HL-60/S4 treated with retinoic acid at 250 ng/mL for 4 days and 3 days (cell line): ENCODE results near the gene GBF1.

Source experiments
- in situ Hi-C: fragments of 300-500 bp; cut with MboI; formaldehyde crosslinking; loops from 2 replicates; pipeline ENCODE4 v1.7.0; 2022; ENCODE audit warnings: low sequenced_read_pairs

GBF1 gene

GRCh38 chr10:102384606-102385429 is 139.5 kb downstream of the GBF1 start:
- in situ Hi-C loops: no loop called here

GRCh38 chr10:102389894-102390293 is 144.6 kb downstream of the GBF1 start:
- in situ Hi-C loops: no loop called here

- in situ Hi-C loops: no loop called here
Measured at GRCh38 chr10:102392306-102392705, 147.0 kb downstream of the GBF1 start.

GRCh38 chr10:102393411-102394078 is 148.2 kb downstream of the GBF1 start:
- in situ Hi-C loops: no loop called here

GRCh38 chr10:102394079-102394800 is 148.9 kb downstream of the GBF1 start:
- in situ Hi-C loops: no loop called here

GRCh38 chr10:102394801-102395399 is 149.6 kb downstream of the GBF1 start:
- in situ Hi-C loops: no loop called here

GRCh38 chr10:102395400-102396316 is 150.3 kb downstream of the GBF1 start, which contains the start of gene NFKB2:
NFKB2 (plus strand) TSS chr10:102395705; CDS start chr10:102395960, 255 bp downstream.
- in situ Hi-C loops: no loop called here

GRCh38 chr10:102396317-102396650 is 151.0 kb downstream of the GBF1 start:
- in situ Hi-C loops: no loop called here

- in situ Hi-C loops: no loop called here
Measured at GRCh38 chr10:102396730-102397151, 151.4 kb downstream of the GBF1 start.

- in situ Hi-C loops: no loop called here
Measured at GRCh38 chr10:102397222-102398171, 152.2 kb downstream of the GBF1 start.

GRCh38 chr10:102398172-102399020 is 153.1 kb downstream of the GBF1 start:
- in situ Hi-C loops: no loop called here

GRCh38 chr10:102399217-102400021 is 154.1 kb downstream of the GBF1 start:
- in situ Hi-C loops: no loop called here

GRCh38 chr10:102400076-102400475 is 154.7 kb downstream of the GBF1 start:
- in situ Hi-C loops: no loop called here

- in situ Hi-C loops: no loop called here
Measured at GRCh38 chr10:102400598-102401341, 155.4 kb downstream of the GBF1 start.

- in situ Hi-C loops: no loop called here
Measured at GRCh38 chr10:102401342-102401654, 156.0 kb downstream of the GBF1 start.

- in situ Hi-C loops: no loop called here
Measured at GRCh38 chr10:102401735-102402511, 156.6 kb downstream of the GBF1 start.
